ENCODE results near the gene SNTG2.

DNA sequence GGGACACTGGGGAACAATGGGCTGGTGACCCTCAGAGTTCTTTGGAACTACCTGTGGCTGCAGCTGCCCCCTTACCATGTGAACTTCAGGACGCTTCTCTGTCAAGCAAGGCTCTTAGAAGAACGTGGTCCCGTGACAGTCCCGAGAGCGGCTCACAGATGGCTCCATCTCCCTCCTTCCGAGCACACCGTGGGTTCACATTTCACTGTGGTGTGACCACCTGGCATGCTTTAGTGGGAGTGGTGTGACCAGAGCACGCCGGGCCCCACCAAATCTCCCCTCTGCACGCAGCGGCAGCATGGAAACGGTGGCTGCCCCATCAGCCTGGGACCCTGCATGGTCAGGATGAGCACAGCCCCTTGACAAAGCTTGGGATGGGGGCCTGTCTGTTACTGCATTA is 452.9 kb downstream of the SNTG2 start:
- TF ChIP-seq, protein P1, sequence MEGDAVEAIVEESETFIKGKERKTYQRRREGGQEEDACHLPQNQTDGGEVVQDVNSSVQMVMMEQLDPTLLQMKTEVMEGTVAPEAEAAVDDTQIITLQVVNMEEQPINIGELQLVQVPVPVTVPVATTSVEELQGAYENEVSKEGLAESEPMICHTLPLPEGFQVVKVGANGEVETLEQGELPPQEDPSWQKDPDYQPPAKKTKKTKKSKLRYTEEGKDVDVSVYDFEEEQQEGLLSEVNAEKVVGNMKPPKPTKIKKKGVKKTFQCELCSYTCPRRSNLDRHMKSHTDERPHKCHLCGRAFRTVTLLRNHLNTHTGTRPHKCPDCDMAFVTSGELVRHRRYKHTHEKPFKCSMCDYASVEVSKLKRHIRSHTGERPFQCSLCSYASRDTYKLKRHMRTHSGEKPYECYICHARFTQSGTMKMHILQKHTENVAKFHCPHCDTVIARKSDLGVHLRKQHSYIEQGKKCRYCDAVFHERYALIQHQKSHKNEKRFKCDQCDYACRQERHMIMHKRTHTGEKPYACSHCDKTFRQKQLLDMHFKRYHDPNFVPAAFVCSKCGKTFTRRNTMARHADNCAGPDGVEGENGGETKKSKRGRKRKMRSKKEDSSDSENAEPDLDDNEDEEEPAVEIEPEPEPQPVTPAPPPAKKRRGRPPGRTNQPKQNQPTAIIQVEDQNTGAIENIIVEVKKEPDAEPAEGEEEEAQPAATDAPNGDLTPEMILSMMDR (IDR thresholded peaks at IDR 0.05): no peak
- no peak for TF ChIP-seq POLR2A (IDR thresholded peaks at IDR 0.05)
